ENCODE measurements around the gene DNM3. TPM values are rescaled to one million over a fixed set of nuclear protein-coding genes. Genes with fewer than 3 reads are reported as not detected.

Gene DNM3
- polyA plus RNA-seq, 1 donor (not counting 4 experiments of a cell fraction or from before 2014, with no cell fraction given), result 2.0 TPM

- FAIRE-seq (peak; percentile 94), DNase-seq (ENCODE audit: low read depth, low spot score) (peak; percentile 41)
- Histone ChIP-seq H3K79me2 (ENCODE audit: control insufficient read depth, insufficient read depth, low read length) (no peaks in the 10 kb centered on the region), H3K27me3 (ENCODE audit: control insufficient read depth, extremely low read depth, insufficient read depth, low read length) (no peaks in the 10 kb centered on the region), H2AFZ (ENCODE audit: control insufficient read depth, low read length) (no peak overlapping the region), H3K4me1 (ENCODE audit: control insufficient read depth, extremely low read depth, insufficient read depth, low read length) (peaks cover 34% of the 10 kb centered on the region), H4K20me1 (ENCODE audit: control insufficient read depth, extremely low read depth, insufficient read depth, low read length) (no peaks in the 10 kb centered on the region), H3K9me1 (ENCODE audit: control insufficient read depth, extremely low read depth, insufficient read depth, low read length) (no peaks in the 10 kb centered on the region), H3K27ac (ENCODE audit: control insufficient read depth, insufficient read depth, low read length) (peak overlapping the region; percentile 54), H3K36me3 (ENCODE audit: control insufficient read depth in 2 of 2, extremely low read depth in 1 of 2, insufficient read depth in 2 of 2, low read length in 2 of 2) (no peaks in the 10 kb centered on the region), H3K9me3 (ENCODE audit: control insufficient read depth, low read depth, low read length) (no peaks in the 10 kb centered on the region), H3K4me3 (ENCODE audit: control insufficient read depth in 2 of 3, extremely low read depth in 1 of 3, insufficient read depth in 2 of 3, low read depth in 1 of 3, low read length in 3 of 3) (peak overlapping the region in 2 of 3 experiments; percentile 33 to 41), H3K9ac (ENCODE audit: control insufficient read depth, extremely low read depth, insufficient read depth, low read length) (no peak overlapping the region), H3K4me2 (ENCODE audit: control insufficient read depth, extremely low read depth, insufficient read depth, low read depth, low read length) (peak overlapping the region; percentile 79)
- dilution Hi-C loops (cut with MboI; ENCODE audit: extremely low pct_ligation_motif_present, low sequenced_read_pairs), result no loop called here
- TF ChIP-seq EZH2 (IDR thresholded peaks at IDR 0.05; ENCODE audit: low read length), result no peak
- TF ChIP-seq, protein P1, sequence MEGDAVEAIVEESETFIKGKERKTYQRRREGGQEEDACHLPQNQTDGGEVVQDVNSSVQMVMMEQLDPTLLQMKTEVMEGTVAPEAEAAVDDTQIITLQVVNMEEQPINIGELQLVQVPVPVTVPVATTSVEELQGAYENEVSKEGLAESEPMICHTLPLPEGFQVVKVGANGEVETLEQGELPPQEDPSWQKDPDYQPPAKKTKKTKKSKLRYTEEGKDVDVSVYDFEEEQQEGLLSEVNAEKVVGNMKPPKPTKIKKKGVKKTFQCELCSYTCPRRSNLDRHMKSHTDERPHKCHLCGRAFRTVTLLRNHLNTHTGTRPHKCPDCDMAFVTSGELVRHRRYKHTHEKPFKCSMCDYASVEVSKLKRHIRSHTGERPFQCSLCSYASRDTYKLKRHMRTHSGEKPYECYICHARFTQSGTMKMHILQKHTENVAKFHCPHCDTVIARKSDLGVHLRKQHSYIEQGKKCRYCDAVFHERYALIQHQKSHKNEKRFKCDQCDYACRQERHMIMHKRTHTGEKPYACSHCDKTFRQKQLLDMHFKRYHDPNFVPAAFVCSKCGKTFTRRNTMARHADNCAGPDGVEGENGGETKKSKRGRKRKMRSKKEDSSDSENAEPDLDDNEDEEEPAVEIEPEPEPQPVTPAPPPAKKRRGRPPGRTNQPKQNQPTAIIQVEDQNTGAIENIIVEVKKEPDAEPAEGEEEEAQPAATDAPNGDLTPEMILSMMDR (optimal IDR thresholded peaks at IDR 0.05 in 1 of 3, IDR thresholded peaks at IDR 0.05 in 1 of 3, conservative IDR thresholded peaks at IDR 0.05 in 1 of 3; ENCODE audit: extremely low read depth in 1 of 3, insufficient read depth in 2 of 3, low read length in 3 of 3), result no peak
Measured at GRCh38 chr1:172352435-172352834, 511.1 kb downstream of the DNM3 start.

DNA sequence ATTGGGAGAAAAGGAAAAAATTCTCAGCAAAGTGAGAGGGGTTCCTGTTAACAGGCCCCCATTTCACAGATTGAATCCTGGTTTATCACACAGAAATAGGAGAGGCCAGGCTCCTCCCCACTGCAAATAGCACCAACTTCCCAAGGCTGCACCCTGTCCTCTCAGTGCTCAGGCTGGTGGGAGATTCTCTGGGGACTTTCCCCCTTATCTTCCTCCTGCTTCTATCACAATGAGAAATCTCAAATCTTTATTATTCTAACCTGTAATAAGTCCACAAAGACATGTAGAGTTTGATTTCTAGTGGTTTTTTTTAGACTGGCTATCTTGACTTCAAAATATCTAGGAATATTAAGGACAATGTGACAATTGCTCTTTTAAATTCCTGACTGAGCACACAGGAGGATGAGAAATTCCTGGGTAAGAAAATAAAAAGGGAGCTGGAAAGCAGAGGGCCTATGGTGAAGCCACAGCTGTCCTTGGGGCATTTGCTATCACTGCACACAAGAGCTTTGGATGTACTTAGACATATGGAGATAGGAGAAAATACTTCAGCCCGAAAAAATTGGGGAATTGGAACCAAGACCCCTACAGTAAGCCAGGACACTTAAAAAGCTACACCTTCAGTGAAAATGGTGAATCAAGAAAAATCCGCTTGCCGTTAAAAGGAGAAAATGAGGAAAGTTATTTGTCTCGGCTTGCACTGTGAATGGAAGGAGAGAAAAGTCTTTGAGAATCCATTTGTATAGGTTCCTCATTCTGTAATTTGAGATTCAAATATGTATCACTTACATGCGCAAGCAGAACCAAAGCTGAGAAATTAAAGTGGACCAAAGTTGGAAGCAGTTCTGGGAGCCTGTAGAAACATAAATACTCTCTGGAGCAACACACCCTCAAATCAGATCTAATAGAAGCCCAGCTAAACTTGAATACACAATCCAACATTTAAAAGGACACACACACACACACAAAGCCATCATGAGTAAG, 513.3 kb downstream of the DNM3 start:
- H3K27ac ChIP-seq (ENCODE audit: control insufficient read depth, insufficient read depth, low read length), result no peak overlapping the region

More for the DNA sequence above, 513.3 kb downstream of the DNM3 start:
- H3K27me3 ChIP-seq (ENCODE audit: control insufficient read depth, extremely low read depth, insufficient read depth, low read length), result no peaks in the 10 kb centered on the region
- no peaks in the 10 kb centered on the region for H3K9me3 ChIP-seq (ENCODE audit: control insufficient read depth, low read depth, low read length)
- no peaks in the 10 kb centered on the region for H3K9me1 ChIP-seq (ENCODE audit: control insufficient read depth, extremely low read depth, insufficient read depth, low read length)
- dilution Hi-C loops (cut with MboI; ENCODE audit: extremely low pct_ligation_motif_present, low sequenced_read_pairs), result no loop called here
- no peak overlapping the region for H3K9ac ChIP-seq (ENCODE audit: control insufficient read depth, extremely low read depth, insufficient read depth, low read length)
- TF ChIP-seq, protein P1 (optimal IDR thresholded peaks at IDR 0.05 in 1 of 3, IDR thresholded peaks at IDR 0.05 in 1 of 3, conservative IDR thresholded peaks at IDR 0.05 in 1 of 3; ENCODE audit: extremely low read depth in 1 of 3, insufficient read depth in 2 of 3, low read length in 3 of 3), result no peak
- TF ChIP-seq EZH2 (IDR thresholded peaks at IDR 0.05; ENCODE audit: low read length), result no peak
- peaks cover 55% of the 10 kb centered on the region for H3K4me1 ChIP-seq (ENCODE audit: control insufficient read depth, extremely low read depth, insufficient read depth, low read length)
- no peak overlapping the region for H3K4me2 ChIP-seq (ENCODE audit: control insufficient read depth, extremely low read depth, insufficient read depth, low read depth, low read length)
- no peaks in the 10 kb centered on the region for H3K79me2 ChIP-seq (ENCODE audit: control insufficient read depth, insufficient read depth, low read length)
- no peak overlapping the region for H2AFZ ChIP-seq (ENCODE audit: control insufficient read depth, low read length)
- H3K4me3 ChIP-seq (ENCODE audit: control insufficient read depth in 2 of 3, extremely low read depth in 1 of 3, insufficient read depth in 2 of 3, low read depth in 1 of 3, low read length in 3 of 3), result no peak overlapping the region
- DNase-seq (ENCODE audit: low read depth, low spot score) (no peak), FAIRE-seq (no peak)
- no peaks in the 10 kb centered on the region for H4K20me1 ChIP-seq (ENCODE audit: control insufficient read depth, extremely low read depth, insufficient read depth, low read length)
- H3K36me3 ChIP-seq (ENCODE audit: control insufficient read depth in 2 of 2, extremely low read depth in 1 of 2, insufficient read depth in 2 of 2, low read length in 2 of 2), result no peaks in the 10 kb centered on the region
